Omental fat pad (tissue), 4 donors: ENCODE data around the gene MAFB. TPM values are rescaled to one million over a fixed set of nuclear protein-coding genes. Genes with fewer than 3 reads are reported as not detected.

Experiments
- ATAC-seq: fragments of 150-250 bp; one replicate; pipeline ENCODE4 v1.9.1; 2016; ENCODE audit warnings: mild to moderate bottlenecking, moderate library complexity; ENCODE audit not compliant: low FRiP score
- DNase-seq: peaks from one replicate; pipeline ENCODE4 v3.0.0-alpha.2; 2019; ENCODE audit warnings: low spot score
- total RNA-seq, 4 donors: library from RNA; depleted of rRNA; stranded (reverse); fragments of >200 nt; gene quantifications; one replicate each; pipeline ENCODE4 v1.1.0, GENCODE V29; 2016
- TF ChIP-seq, protein P1 (sequence below), 3 donors: fragments of 450-650 bp; IDR thresholded peaks; one replicate each; pipeline ENCODE4 v1.5.1; 2016 to 2017; ENCODE audit warnings: antibody characterized with exemption in 3 of 3, mild to moderate bottlenecking in 3 of 3, moderate library complexity in 2 of 3

The MAFB gene
- total RNA-seq, 4 donors from 2014 or later: 44.3 to 173 (median 82.4) TPM

DNA sequence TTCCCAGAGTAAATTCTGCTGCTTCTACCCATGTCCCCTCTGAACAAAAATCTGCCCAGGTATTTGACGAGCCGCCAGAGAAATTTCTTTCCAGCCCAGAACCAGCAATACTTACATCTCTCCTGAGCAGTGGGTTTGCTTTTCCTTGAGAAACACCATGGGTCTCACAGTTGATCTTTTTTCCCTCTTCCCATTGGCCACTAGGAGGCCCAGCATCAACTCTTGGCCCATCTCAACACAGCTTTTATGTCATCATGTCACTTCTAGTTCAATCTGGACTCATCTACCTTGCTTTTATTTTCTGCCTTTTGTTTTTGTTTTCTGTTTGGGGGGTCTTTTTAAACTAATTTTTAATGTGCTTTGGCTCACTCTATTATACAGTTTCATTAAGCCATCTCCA lies 18.8 kb downstream of the MAFB start:
- TF ChIP-seq, protein P1, sequence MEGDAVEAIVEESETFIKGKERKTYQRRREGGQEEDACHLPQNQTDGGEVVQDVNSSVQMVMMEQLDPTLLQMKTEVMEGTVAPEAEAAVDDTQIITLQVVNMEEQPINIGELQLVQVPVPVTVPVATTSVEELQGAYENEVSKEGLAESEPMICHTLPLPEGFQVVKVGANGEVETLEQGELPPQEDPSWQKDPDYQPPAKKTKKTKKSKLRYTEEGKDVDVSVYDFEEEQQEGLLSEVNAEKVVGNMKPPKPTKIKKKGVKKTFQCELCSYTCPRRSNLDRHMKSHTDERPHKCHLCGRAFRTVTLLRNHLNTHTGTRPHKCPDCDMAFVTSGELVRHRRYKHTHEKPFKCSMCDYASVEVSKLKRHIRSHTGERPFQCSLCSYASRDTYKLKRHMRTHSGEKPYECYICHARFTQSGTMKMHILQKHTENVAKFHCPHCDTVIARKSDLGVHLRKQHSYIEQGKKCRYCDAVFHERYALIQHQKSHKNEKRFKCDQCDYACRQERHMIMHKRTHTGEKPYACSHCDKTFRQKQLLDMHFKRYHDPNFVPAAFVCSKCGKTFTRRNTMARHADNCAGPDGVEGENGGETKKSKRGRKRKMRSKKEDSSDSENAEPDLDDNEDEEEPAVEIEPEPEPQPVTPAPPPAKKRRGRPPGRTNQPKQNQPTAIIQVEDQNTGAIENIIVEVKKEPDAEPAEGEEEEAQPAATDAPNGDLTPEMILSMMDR (IDR thresholded peaks at IDR 0.05): no peak
- DNase-seq: no peak
- ATAC-seq: no peak

DNA sequence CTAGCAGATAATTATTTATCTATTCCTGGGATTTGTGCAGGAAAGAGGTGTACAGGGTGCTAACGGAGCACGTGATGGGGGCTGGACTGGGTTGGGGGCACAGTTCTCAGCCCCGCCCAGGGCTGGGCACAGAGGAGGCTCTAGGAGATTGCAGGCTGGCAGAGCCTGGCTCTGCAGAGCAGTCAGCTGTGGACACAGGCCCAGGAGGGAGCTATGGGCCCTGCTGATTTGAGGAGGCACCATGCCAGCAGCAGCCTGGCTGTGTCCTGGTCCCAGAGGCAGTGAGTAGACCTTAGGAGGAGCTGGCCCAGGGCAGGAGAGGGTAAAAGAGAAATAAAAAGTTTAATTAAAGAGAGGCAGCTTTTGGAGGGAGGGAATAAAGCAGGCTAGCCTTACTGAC lies 19.3 kb downstream of the MAFB start:
- TF ChIP-seq, protein P1 (IDR thresholded peaks at IDR 0.05): no peak
- no peak for ATAC-seq

DNA sequence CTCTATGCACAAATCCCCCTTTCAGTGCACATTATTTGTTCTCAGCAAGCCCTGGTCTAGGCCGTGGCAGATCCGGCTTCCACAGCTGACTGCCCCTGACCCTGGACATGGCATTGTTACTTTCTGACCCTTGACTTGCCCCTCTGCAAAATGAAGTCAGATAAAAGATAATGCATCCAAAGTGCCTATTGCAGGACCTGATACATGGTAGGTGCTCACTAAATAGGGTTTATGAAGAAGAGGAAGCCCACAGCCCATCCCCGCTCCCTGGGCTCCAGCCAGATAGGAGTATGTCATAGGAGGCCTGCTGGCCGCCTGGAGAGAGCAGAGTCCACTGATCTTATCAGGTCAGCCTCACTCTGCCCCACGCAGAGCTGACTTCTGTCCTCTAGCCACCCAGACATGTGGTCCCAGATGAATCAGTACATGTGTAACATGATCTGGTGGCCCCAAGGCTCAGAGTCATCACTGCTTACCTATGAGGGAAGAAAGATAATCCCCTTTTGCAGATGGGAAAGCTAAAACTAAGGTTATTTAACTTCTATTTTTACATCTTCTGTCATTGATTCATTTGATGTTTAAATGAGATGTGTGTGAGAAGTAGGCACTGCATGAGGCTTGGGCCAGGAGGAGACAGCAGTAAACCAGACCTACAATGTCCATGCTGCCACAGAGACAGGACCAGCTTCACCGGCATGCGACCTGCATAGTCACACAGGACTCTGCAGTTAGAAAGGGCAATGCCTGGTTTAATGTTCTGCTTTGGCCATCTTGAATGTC lies 20.4 kb downstream of the MAFB start:
- TF ChIP-seq, protein P1 (IDR thresholded peaks at IDR 0.05): no peak
- no peak for DNase-seq
- no peak for ATAC-seq

More for the DNA sequence above, 19.3 kb downstream of the MAFB start:
- no peak for DNase-seq

DNA sequence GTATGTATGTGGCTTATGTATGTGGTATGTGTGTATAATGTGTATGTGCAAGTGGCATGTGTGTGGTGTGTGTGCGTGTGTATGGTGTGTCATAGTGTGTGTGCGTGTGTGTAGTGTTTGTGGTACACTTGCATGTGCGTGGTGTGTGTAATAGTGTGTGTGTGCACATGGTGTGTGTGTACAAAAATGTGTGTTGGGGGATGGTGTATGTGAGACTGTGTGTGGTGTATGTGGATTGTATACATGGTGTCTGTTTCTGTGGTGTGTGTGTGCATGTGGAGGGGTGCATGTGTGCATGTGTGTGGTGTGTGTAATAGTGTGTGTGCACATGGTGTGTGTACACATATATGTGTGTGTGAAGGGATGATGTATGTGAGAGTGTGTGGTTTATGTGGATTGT lies 21.5 kb downstream of the MAFB start:
- ATAC-seq (no peak), DNase-seq (no peak)
- TF ChIP-seq, protein P1 (IDR thresholded peaks at IDR 0.05): no peak

DNA sequence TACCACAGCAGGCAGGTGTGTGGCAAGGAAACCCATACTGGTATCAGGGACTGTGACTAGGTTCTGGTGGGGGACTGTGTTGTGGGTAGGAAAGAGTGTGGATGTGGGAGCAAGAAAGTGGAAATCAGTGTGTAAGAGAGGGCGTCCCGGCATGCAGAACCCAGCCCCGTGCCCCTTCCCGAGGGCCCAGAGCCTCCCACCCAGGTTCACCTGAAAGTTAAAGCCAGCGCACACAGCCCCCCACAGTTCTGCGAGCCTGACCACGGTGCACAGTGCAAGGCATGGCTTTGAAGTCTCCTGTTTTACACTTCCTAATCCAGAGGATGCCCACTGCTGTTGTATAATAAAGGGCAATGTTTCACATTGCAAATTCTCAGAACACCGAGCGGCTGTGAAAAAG lies 22.7 kb downstream of the MAFB start:
- ATAC-seq (no peak), DNase-seq (no peak)
- TF ChIP-seq, protein P1 (IDR thresholded peaks at IDR 0.05): no peak

DNA sequence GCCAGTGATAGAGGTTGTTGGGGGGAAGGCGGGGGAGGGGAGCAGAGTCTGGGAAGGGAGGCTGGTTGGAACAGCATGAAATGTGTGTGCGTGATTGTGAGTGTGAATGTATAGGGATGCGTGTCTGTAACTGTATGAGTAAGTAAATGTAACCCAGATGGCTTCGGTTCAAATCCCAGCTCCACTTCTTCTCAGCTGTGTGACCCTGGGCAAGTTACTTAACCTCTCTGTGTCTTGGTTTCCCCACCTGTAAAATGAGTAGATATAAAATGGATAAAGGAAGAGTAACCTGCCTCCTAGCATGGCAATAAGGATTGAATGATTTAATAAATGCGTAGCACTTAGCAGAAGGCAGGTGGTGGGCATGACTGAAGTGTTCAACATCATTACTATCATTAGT lies 24.1 kb downstream of the MAFB start:
- TF ChIP-seq, protein P1 (IDR thresholded peaks at IDR 0.05): no peak
- no peak for ATAC-seq
- DNase-seq: no peak
